WTC11 (cell line): ENCODE results near the gene OPCML. TPM values are rescaled to one million over a fixed set of nuclear protein-coding genes. Genes with fewer than 3 reads are reported as not detected.

Experiments
- ATAC-seq: fragments of 200-7000 bp; cut with Tn5 transposase; 2 replicates; pipeline ENCODE4 v1.10.0; 2021; ENCODE audit warnings: mild to moderate bottlenecking, moderate library complexity
- CTCF ChIA-PET: fragments of 300-600 bp; sonication (Branson Sonifier 250); formaldehyde crosslinking; loops from one replicate; lab custom pipeline; 2021; ENCODE audit warnings: antibody characterized with exemption; lab: Charles Lee
- POLR2A ChIA-PET: fragments of 350-600 bp; sonication (Branson Sonifier 250); formaldehyde crosslinking; loops from one replicate; lab custom pipeline; 2021; ENCODE audit warnings: antibody characterized with exemption; lab: Charles Lee
- DNase-seq: peaks from one replicate; pipeline ENCODE4 v3.0.0; 2021; ENCODE audit warnings: low spot score
- H3K27ac Mint-ChIP-seq: 2 replicates; pipeline ENCODE4 v1.8.0; 2021; ENCODE audit warnings: mixed read lengths
- H3K27me3 Mint-ChIP-seq: 2 replicates; pipeline ENCODE4 v1.8.0; 2021; ENCODE audit warnings: low read depth, mild to moderate bottlenecking, moderate library complexity, mixed read lengths
- H3K36me3 Mint-ChIP-seq: 2 replicates; pipeline ENCODE4 v1.8.0; 2021; ENCODE audit warnings: mixed read lengths
- H3K4me1 Mint-ChIP-seq: 2 replicates; pipeline ENCODE4 v1.8.0; 2022; ENCODE audit warnings: mixed read lengths
- H3K4me3 Mint-ChIP-seq: 2 replicates; pipeline ENCODE4 v1.8.0; 2021; ENCODE audit warnings: mild to moderate bottlenecking, moderate library complexity, mixed read lengths
- H3K9me3 Mint-ChIP-seq: 2 replicates; pipeline ENCODE4 v1.8.0; 2021; ENCODE audit warnings: mixed read lengths
- CDX4 ChIP-seq: fragments of 250-450 bp; sonication (Bioruptor Pico); IDR thresholded peaks from 2 replicates; pipeline ENCODE4 v1.9.0; 2021; ENCODE audit warnings: moderate library complexity, mild to moderate bottlenecking, inconsistent platforms, borderline replicate concordance
- CREB1 ChIP-seq: sonication (generic); formaldehyde crosslinking; IDR thresholded peaks from 2 replicates; pipeline ENCODE4 v1.8.0; 2023; ENCODE audit warnings: mild to moderate bottlenecking, missing genetic modification reagents
- CREM ChIP-seq: sonication (generic); formaldehyde crosslinking; IDR thresholded peaks from 2 replicates; pipeline ENCODE4 v1.8.1; 2022; ENCODE audit warnings: mild to moderate bottlenecking, missing genetic modification reagents, moderate library complexity
- E2F4 ChIP-seq: sonication (generic); formaldehyde crosslinking; IDR thresholded peaks from 2 replicates; pipeline ENCODE4 v1.8.1; 2022; ENCODE audit warnings: low read depth, mild to moderate bottlenecking, moderate library complexity, missing genetic modification reagents, borderline replicate concordance
- GABPB1 ChIP-seq: sonication (generic); formaldehyde crosslinking; IDR thresholded peaks from 2 replicates; pipeline ENCODE4 v1.8.1; 2023; ENCODE audit warnings: mild to moderate bottlenecking, missing genetic modification reagents
- GRHL2 ChIP-seq: fragments of 250-450 bp; sonication (Bioruptor Pico); IDR thresholded peaks from 2 replicates; pipeline ENCODE4 v1.8.0; 2022; ENCODE audit warnings: mild to moderate bottlenecking, moderate library complexity; ENCODE audit not compliant: insufficient replicate concordance, severe bottlenecking
- IRF2 ChIP-seq: sonication (generic); formaldehyde crosslinking; IDR thresholded peaks from 2 replicates; pipeline ENCODE4 v1.8.0; 2022; ENCODE audit warnings: low read depth, missing genetic modification reagents, borderline replicate concordance
- JUN ChIP-seq: sonication (generic); formaldehyde crosslinking; IDR thresholded peaks from 2 replicates; pipeline ENCODE4 v1.8.0; 2023; ENCODE audit warnings: mild to moderate bottlenecking, missing genetic modification reagents
- MXD4 ChIP-seq: fragments of 250-450 bp; sonication (Bioruptor Pico); IDR thresholded peaks from 2 replicates; pipeline ENCODE4 v1.8.0; 2021; ENCODE audit warnings: mild to moderate bottlenecking, moderate library complexity, borderline replicate concordance
- NFATC4 ChIP-seq: fragments of 250-450 bp; sonication (Bioruptor Pico); IDR thresholded peaks from 2 replicates; pipeline ENCODE4 v1.9.0; 2021; ENCODE audit warnings: mild to moderate bottlenecking
- NFYB ChIP-seq: sonication (generic); formaldehyde crosslinking; conservative IDR thresholded peaks from 2 replicates; pipeline ENCODE4 v1.8.0; 2022; ENCODE audit warnings: low read depth, missing genetic modification reagents
- NR3C1 ChIP-seq: sonication (generic); formaldehyde crosslinking; conservative IDR thresholded peaks from 2 replicates; pipeline ENCODE4 v1.8.1; 2023; ENCODE audit warnings: low read depth, mild to moderate bottlenecking, missing genetic modification reagents
- OVOL2 ChIP-seq: fragments of 250-450 bp; sonication (Bioruptor Pico); IDR thresholded peaks from 2 replicates; pipeline ENCODE4 v1.9.0; 2021; ENCODE audit warnings: mild to moderate bottlenecking, borderline replicate concordance
- PREB ChIP-seq: sonication (generic); formaldehyde crosslinking; IDR thresholded peaks from 2 replicates; pipeline ENCODE4 v1.8.1; 2022; ENCODE audit warnings: mild to moderate bottlenecking, missing genetic modification reagents, moderate library complexity, borderline replicate concordance
- SMAD3 ChIP-seq: sonication (generic); formaldehyde crosslinking; IDR thresholded peaks from 2 replicates; pipeline ENCODE4 v1.8.0; 2022; ENCODE audit warnings: missing genetic modification reagents, mild to moderate bottlenecking, borderline replicate concordance
- STAT6 ChIP-seq: sonication (generic); formaldehyde crosslinking; conservative IDR thresholded peaks from 2 replicates; pipeline ENCODE4 v1.8.1; 2023; ENCODE audit warnings: mild to moderate bottlenecking, low read depth, missing genetic modification reagents, moderate library complexity
- TEAD4 ChIP-seq: sonication (generic); formaldehyde crosslinking; IDR thresholded peaks from 2 replicates; pipeline ENCODE4 v1.8.0; 2022; ENCODE audit warnings: mild to moderate bottlenecking, missing genetic modification reagents
- USF1 ChIP-seq: sonication (generic); formaldehyde crosslinking; IDR thresholded peaks from 2 replicates; pipeline ENCODE4 v1.8.0; 2022; ENCODE audit warnings: mild to moderate bottlenecking, missing genetic modification reagents
- ZNF232 ChIP-seq: sonication (generic); formaldehyde crosslinking; IDR thresholded peaks from 2 replicates; pipeline ENCODE4 v1.8.0; 2022; ENCODE audit warnings: mild to moderate bottlenecking, missing genetic modification reagents
- ZNF423 ChIP-seq: fragments of 250-450 bp; sonication (Bioruptor Pico); IDR thresholded peaks from 2 replicates; pipeline ENCODE4 v2.1.2; 2022; ENCODE audit warnings: mild to moderate bottlenecking, moderate library complexity
- ZNF425 ChIP-seq: fragments of 250-450 bp; sonication (Bioruptor Pico); conservative IDR thresholded peaks from 2 replicates; pipeline ENCODE4 v1.9.0; 2021; ENCODE audit warnings: mild to moderate bottlenecking
- ZSCAN18 ChIP-seq: fragments of 250-450 bp; sonication (Bioruptor Pico); IDR thresholded peaks from 2 replicates; pipeline ENCODE4 v2.1.2; 2022; ENCODE audit warnings: mild to moderate bottlenecking, moderate library complexity
- total RNA-seq: library from RNA; stranded (reverse); gene quantifications from 3 replicates; pipeline ENCODE4 v1.2.3, GENCODE V29; 2021

The OPCML gene
- total RNA-seq, 1 experiment from 2014 or later: 1.5 TPM

- Mint-ChIP-seq H3K27me3 (no peaks in the 10 kb centered on the region), H3K4me3 (no peak overlapping the region), H3K4me1 (no peaks in the 10 kb centered on the region), H3K36me3 (0 out of 2 replicates have a peak, but pooled peaks cover 3% of the 10 kb centered on the region), H3K9me3 (peaks cover 7% of the 10 kb centered on the region), H3K27ac (no peak overlapping the region)
- DNase-seq (no peak), ATAC-seq (no peak)
- POLR2A ChIA-PET: no interaction called here
- CTCF ChIA-PET: no interaction called here
- TF ChIP-seq NFYB (no peak), NR3C1 (CRISPR knock-in tag) (no peak), ZNF423 (CRISPR knock-in tag) (no peak), IRF2 (CRISPR knock-in tag) (no peak), ZNF425 (CRISPR knock-in tag) (no peak), GABPB1 (CRISPR knock-in tag) (no peak), CREB1 (CRISPR knock-in tag) (no peak), ZSCAN18 (no peak), TEAD4 (no peak), JUN (CRISPR knock-in tag) (no peak)
Observed at GRCh38 chr11:133265530-133266035, 266.7 kb downstream of the OPCML start.

GRCh38 chr11:133263332-133263731, 269.0 kb downstream of the OPCML start:
- TF ChIP-seq STAT6 (CRISPR knock-in tag) (no peak), PREB (CRISPR knock-in tag) (no peak)
- Mint-ChIP-seq H3K4me3 (no peak overlapping the region), H3K36me3 (0 out of 2 replicates have a peak, but pooled peaks cover 3% of the 10 kb centered on the region), H3K4me1 (no peaks in the 10 kb centered on the region), H3K9me3 (peaks cover 7% of the 10 kb centered on the region), H3K27me3 (no peaks in the 10 kb centered on the region), H3K27ac (no peak overlapping the region)
- no peak for ATAC-seq
- CTCF ChIA-PET: interaction anchor here (1.1 kb wide), 1 partner anchor 24 kb away, joined by 3 read pairs; no protein-coding TSS in a partner anchor
- POLR2A ChIA-PET: no interaction called here
- no peak for DNase-seq

GRCh38 chr11:133258751-133259150, 273.6 kb downstream of the OPCML start:
- ChIA-PET POLR2A (no interaction called here), CTCF (no interaction called here)
- no peak for TF ChIP-seq SMAD3 (CRISPR knock-in tag)
- TF ChIP-seq USF1 (CRISPR knock-in tag): no peak
- no peak for TF ChIP-seq NFATC4 (CRISPR knock-in tag)
- no peak for TF ChIP-seq MXD4 (CRISPR knock-in tag)
- no peak for TF ChIP-seq ZNF232
- no peak for TF ChIP-seq CREM (CRISPR knock-in tag)
- no peak for TF ChIP-seq CDX4 (CRISPR knock-in tag)
- TF ChIP-seq OVOL2 (CRISPR knock-in tag): no peak
- no peak for TF ChIP-seq GRHL2 (CRISPR knock-in tag)
- no peak for TF ChIP-seq TEAD4
- no peak for TF ChIP-seq E2F4 (CRISPR knock-in tag)
- no peaks in the 10 kb centered on the region for H3K27me3 Mint-ChIP-seq
- no peak for ATAC-seq
- H3K36me3 Mint-ChIP-seq: no peaks in the 10 kb centered on the region
- DNase-seq: no peak
- H3K9me3 Mint-ChIP-seq: no peaks in the 10 kb centered on the region
- H3K27ac Mint-ChIP-seq: no peak overlapping the region
- no peak overlapping the region for H3K4me3 Mint-ChIP-seq
- peaks cover 3% of the 10 kb centered on the region; the same call in 1 of the 2 replicates for H3K4me1 Mint-ChIP-seq
